ENCODE measurements around the gene PRDX5.

Gene PRDX5

GRCh38 chr11:64367931-64368672 is 50.2 kb downstream of the PRDX5 start:
- DNase-seq, result no peak

- no peak for DNase-seq
Measured at GRCh38 chr11:64368673-64369074, 50.8 kb downstream of the PRDX5 start.

- no peak for DNase-seq
Measured at GRCh38 chr11:64369440-64370421, 51.8 kb downstream of the PRDX5 start.

GRCh38 chr11:64371201-64371600 is 53.3 kb downstream of the PRDX5 start:
- DNase-seq, result no peak

Data from GDM1 (cell line).